ENCODE data around the gene MSANTD3.

The MSANTD3 gene

DNA sequence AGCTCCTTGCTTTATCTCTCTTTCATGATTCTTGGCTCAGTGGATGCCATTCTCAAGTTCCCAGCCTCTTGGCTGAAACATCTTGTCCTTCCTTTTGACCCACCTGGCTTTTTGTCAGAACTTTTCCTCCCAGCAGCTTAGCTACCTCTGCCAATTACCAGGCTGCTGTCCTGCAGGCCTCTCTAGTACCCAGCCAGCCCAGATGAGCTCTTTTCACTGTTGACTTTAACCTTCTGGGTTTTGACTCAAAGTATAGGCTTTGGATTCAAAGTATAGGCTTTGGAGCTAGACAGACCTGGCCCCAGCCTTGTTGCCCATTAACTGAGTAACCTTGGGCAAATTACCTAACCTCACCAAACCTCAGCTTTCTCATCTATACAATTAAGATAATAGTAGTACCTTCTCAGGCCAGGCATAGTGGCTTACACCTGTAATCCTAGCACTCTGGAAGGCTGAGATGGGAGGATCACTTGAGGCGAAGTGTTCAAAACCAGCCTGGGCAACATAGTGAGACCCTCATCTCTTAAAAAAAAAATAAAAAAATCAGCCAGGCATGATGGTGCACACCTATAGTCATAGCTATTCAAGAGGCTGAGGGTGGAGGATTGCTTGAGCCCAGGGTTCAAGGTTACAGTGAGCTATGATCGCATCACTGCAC is 39.4 kb downstream of the MSANTD3 start:
- no peak for DNase-seq

DNA sequence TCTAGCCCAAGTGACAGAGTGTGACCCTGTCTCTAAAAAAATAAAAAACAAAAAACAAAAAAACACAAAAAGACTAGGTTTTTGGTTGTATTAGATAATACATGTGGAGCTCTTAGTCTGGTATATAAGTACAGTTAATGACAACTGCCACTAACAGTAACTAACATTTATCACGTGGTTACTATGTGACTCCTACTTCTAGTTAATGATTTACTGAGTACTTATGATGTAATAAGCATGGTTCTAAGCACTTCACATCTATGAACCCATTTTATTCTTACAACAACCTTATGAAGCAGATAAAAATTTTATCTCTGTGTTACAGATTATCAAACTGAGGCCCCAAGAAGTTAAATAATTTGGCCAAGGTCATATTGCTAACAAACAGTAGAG is 39.9 kb downstream of the MSANTD3 start:
- DNase-seq: no peak

DNA sequence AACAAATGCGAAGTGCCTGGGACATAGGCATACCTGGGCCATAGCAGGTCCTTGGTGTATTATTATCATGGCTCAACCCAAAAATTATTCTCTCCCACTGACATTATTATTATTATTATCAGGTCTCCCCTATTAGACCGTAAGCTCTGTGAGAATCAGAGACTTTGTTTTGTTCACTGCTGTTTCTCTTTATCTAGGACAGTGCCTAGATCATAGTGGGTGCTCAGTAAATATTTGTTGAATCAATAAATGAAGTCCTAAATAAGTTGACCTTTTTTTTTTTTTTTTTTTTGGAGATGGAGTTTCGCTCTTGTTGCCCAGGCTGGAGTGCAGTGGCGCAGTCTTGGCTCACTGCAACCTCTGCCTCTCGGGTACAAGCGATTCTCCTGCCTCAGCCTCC is 41.1 kb downstream of the MSANTD3 start:
- no peak for DNase-seq

DNA sequence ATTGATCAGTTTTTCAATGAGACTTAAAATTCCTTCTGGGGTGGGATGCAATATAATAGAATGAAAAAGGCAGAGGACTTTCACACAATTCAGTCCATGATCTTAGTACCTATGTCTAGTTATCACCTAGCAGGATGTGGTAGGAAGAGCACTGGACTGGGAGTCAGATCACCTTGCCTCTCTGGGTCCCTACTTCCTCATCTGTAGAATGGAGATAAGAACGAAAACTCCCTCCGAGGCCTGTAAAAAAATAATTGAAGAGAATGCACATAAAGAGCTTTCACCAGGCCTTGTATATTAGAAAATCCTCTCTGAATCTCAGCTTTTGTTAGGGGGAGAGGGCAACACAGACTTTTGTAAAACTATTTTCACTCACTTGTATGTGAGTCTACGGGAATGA is 45.3 kb downstream of the MSANTD3 start:
- DNase-seq: no peak

DNA sequence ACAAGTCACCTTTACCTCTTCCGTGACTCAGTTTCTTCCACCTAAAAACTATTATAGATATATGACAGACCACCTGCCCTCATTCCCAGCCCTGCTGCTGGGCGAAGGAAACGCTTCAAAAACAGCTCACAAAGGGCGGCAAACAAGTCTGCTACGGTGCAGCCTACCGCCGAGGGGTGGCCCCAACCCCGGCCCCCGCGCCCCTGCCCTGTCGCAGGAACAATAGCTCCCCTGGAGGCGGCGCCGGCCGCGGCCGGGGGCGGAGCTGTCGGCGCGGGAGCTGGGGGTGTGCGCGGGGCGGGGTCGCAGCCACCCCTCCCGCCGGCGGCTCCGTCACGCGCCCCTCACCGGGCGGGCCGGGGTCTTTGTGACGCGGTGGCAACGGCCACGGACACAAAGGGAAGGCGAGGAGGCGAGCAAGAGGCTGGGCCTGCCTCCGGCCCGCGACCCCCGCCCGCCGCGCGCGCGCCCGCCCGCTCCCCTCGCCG is 45.9 kb downstream of the MSANTD3 start, which contains the start of gene TMEFF1:
Gene TMEFF1, plus strand, starts transcription at position 362 of the 488 bp plus-strand sequence. CDS start 396 bp downstream, outside the sequence.
- no peak for DNase-seq

DNA sequence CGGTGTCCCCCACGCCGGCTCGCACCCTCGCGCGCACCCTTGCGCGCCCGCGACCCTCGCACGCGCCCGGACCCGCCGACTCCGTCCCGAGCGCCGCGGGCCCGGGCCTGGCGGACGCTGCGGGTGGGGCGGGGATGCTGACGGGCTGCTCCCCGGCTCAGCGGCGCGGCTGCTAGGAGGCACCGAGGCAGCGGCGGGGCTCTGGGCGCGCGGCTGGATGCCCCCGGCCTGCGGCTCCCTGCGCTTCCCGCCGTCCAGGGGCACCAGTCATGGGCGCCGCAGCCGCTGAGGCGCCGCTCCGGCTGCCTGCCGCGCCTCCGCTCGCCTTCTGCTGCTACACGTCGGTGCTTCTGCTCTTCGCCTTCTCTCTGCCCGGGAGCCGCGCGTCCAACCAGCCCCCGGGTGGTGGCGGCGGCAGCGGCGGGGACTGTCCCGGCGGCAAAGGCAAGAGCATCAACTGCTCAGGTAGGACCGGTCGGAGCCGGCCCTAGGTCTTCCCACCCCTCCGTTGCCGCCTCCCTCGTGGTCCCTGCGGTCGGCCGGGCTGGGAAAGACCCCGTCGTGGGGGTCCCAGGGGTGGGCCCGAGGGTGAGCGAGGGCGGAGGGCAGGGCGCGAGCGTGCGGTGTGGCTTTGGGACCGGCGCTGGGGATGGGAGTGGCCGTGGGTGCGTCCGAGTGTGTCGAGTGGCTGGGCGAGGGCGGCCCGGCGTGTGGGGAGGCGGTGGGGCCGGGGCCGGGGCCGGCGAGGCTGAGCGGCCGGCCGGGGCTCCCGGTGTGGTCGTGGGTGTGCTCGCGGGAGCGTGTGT is 46.5 kb downstream of the MSANTD3 start:
- peak; percentile 42 for DNase-seq

DNA sequence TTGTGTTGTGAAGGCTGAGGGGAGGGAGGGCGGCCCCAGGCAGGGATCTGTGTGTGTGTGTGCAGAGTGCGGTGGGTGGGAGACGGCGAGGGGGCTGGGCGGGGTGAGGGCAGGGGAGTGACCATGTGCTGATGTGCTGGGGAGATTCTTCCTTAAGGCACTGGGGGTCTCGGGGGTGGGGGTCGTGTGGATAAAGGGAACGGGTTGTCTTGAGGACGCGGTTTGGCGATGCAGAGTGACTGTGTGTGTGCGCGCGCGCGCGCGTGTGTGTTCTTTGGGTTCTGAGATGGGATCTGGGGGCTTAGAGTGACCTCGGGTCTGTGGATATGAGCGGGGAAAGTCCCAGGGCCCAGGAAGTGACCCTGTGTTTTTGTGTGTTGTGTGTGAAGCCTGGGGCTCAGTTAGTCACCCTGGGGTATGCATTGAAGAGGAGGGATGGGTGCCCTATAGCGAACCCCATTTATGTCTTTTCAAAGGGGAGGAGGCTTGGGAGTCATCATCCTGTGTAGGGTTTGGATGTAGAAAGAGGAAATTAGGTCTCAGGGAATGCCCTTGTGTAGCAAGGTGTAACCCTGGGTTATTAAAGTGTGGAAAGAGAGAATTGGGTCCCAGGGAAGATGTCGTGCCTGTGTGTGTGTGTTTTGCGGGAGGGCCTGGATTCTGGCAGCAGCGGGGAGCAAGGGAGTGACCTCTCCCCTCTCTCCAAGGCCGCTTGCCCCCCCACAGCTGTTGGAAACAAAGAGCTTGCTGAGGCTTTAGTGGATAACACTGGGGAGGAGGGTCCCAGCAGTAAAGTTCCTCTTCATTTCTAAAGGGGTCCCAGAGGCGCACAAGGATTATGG is 47.4 kb downstream of the MSANTD3 start:
- DNase-seq: no peak

DNA sequence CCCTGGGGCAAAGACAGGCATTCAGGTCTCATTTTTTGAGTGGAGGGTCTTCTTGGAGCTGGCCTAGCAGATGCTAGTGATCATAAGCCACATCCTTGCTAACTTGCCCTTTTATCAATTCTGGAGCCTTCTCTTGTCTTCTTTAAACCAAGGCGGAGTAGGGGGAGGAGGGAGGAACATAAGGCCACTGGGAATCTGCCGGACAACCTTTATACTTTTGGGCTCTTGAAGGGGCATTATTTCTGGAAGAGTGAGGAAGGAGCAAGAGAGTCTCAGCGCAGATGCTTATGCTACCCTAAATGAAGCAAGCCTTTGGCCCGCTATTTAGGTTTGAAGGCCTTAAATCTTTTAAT is 48.0 kb downstream of the MSANTD3 start:
- DNase-seq: no peak

DNA sequence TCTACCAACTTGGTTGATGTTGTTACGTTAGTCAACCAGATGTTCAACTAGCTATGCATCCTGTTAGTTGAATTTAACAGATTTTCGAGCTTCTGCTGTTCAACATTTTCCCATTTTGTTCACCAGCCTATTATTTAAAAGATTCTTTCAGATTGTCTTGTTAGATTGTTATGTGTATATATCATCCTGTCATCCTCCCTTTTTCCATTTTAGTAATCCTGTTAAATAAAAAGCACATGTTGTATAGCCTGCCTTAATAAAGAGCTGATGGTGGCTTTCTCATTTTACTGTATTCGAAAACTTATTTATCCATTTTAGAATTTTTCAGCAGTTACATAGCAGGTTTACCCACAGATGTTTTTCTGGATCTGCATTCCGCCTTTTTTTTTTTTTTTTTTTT is 50.3 kb downstream of the MSANTD3 start:
- no peak for DNase-seq

DNA sequence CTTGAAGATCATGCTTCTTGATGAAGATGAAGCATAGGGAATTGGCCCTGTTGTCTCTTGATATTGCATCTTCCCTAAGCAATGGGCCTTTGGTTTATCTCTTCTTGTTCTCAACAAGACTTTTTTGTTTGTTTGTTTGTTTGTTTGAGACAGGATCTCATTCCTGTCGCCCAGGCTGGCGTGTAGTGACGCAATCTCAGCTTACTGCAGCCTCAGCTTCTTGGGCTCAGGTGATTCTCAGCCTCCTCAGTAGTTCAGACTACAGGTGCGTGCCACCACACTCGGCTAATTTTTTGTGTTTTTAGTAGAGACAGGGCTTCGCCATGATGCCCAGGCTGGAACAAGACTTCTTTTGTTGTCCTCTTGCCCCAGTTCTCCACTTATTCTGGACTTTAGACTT is 51.2 kb downstream of the MSANTD3 start:
- no peak for DNase-seq

DNA sequence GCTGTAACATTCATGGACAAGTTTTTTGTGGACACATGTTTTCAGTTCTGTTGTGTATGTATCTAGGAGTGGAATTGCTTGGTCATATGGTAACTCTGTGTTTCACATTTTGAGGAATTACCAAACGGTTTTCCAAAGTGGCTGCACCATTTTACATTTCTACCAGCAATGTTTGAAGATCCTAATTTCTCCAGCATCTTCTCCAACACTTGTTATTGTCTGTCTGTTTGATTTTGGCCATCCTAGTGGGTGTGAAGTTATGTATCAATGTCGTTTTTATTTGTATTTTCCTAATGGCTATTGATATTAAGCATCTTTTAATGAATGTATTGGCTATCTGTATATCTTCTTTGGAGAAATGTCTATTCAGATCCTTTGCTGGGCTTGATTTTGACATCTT is 52.9 kb downstream of the MSANTD3 start:
- DNase-seq: no peak

DNA sequence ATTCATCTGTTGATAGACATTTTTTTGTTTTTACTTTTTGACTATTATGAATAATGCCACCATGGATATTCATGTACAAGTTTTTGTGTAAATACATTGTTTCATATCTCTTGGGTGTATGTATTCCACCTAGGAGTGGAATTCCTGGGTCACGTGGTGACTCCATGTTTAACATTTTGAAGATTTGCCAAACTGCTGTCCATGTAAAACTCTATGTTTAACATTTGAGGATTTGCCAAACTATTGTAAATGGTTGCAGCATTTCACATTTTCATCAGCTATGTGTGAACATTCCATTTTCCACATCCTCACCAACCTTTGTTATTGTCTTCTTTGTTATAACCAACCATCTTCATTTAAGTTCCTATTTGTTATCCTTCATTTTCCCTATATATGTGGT is 58.3 kb downstream of the MSANTD3 start:
- DNase-seq: no peak

DNA sequence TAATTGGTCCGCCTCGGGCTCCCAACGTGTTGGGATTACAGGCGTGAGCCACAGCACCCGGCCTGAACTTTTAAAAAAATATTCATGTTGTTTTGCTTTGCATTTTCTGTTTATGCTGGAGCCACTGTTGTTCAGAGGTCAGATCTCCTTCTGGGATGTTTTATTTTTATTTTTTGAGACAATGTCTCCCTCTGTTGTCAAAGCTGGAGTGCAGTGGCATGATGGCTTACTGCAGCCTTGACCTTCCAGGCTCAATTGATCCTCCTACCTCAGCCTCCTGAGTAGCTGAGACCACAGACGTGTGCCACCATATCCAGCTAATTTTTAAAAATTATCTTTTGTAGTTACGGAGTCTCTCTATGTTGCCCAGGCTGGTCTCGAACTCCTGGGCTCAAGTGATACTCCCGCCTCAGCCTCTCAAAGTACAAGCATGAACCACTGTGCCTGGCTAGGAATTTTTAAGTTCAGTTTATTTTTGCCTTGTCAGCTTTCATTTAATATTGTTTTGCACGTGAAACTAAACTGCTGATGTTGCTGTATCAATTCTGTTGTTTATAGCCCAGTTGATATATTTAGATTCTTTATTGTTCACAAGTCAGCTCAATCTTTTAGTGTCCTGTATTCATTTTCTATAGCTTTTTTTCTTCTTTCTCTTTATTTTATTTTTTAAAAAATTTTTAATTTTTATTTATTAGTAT is 59.7 kb downstream of the MSANTD3 start:
- no peak for DNase-seq

DNA sequence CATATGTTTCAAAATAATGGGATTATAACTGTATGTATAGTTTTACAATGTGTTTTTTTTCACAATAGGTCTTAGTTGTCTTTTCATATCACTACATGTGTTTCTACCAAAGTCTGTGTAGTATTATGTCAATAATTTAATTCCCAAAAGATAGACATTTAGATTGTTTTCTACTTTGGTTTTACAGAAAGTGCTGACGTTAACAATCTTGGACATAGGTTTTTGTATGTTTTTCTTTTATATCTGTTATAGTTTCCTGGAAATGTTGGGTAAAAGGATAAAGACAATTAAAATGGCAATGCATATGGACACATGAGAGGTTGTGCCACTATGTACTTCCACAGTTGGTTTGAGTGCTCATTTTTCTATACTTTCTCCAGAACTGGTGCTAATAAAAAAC is 61.2 kb downstream of the MSANTD3 start:
- DNase-seq: no peak

DNA sequence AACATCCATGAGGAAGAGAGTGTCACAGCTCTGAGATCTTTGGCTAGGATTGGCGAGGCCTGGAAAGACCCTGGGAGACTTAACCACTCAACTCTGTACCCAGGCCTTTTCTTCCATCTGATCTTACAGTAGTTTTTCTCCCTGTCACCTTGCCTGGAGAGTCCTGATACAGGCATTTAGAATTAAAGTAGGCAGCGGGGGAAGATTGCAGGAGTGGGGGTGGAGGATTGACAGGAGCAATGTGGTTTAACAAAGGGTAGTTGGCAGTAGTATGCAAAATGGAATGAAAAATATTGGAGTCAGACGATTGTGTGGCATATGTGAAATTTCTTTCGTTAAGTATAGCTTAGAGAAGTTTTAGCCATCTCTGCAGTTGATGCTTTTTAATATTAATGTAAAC is 62.9 kb downstream of the MSANTD3 start:
- DNase-seq: no peak

DNA sequence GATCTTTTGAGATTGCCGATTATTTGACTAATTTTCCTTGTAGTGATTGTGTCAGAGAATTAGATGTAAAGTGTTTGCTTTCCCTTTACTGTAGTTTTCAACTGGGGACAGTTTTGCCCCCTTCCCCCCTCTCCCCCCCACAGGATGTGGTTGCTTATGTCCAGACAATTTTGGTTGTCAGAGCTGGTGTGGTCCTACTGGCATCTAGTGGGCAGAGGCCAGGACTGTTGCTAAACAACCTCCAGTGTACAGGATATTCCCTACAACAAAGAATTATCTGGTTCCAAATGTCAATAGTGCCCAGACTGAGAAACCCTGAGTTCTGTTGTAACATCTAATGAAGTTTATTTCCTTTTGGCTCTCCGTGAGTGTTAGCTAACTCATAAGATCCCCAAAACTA is 66.0 kb downstream of the MSANTD3 start:
- no peak for DNase-seq

DNA sequence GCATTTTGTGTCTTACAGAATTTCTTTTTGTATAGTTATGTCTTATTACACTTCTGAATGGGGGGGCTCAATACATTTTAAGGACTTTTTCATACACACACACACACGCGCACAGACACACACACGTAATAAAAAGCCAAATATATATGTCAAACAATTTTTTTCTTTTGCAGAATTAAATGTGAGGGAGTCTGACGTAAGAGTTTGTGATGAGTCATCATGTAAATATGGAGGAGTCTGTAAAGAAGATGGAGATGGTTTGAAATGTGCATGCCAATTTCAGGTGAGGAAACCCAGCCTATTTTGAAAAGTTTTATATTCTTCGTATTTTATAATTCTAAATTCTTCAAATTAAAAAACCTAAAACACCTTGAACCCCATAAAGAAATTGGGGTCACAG is 71.6 kb downstream of the MSANTD3 start:
- DNase-seq: no peak

DNA sequence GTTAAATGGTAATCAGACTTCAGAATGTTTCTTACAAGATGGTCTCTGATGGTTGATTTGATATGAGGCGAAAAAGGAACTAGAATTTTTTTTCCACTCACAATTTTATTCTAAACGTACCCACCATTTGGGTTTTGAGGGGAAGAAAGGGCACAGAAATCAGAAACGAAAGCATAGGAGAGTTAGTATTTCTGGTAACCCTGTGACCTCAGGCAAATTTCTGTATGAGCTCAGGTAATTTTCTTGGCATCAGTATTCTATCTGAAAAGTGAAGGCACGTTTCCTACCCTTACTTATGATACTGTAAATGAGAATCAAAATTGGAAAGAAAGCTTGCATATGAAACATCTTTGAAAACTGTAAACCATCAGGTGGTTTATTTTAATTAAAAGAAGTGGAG is 72.5 kb downstream of the MSANTD3 start:
- DNase-seq: no peak

DNA sequence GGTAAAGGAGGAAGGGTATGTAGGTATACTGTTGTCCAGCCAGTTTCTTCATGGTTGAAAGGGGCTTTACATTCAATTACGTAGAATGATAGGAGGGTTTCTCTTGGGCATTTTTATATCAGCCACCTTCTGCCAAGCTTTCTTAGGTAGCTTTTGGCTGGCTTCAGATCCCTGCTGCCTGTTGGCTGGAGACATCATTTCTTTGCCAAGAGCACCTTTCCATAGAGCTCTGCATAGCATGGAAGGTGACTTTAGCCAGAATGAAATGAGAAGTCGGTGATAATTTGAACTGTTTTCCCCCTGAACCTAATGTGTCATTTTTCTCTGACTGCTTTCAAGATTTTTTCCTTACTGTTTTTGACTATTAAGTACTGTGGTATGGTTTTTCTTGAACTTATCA is 72.9 kb downstream of the MSANTD3 start:
- DNase-seq: no peak

Measured in activated CD4-positive, CD25-positive, alpha-beta regulatory T cell treated with anti-CD3 and anti-CD28 coated beads, Interleukin-2, amount 50 U/mL, for 72 hours (primary cell).